Psoas muscle (tissue), 8 donors: ENCODE data around the gene DNA2. TPM values are rescaled to one million over a fixed set of nuclear protein-coding genes. Genes with fewer than 3 reads are reported as not detected.

Source experiments
- ATAC-seq, 4 donors: fragments of 200-7000 bp; cut with Tn5 transposase; one replicate each; pipeline ENCODE4 v1.9.1; 2020; ENCODE audit warnings: moderate library complexity in 3 of 4, mild to moderate bottlenecking in 2 of 4
- DNase-seq, 2 donors: peaks; one replicate each; pipeline ENCODE4 v3.0.0-alpha.2; 2020
- H3K27ac ChIP-seq: fragments of 200-600 bp; one replicate; pipeline ENCODE4 v1.8.0; 2022
- H3K27me3 ChIP-seq, 3 donors: fragments of 200-600 bp in 1 of 3; one replicate each; pipeline versions ENCODE4 v1.6.1 to v1.8.0; 2013 to 2022; ENCODE audit warnings: low read length in 2 of 3, mild to moderate bottlenecking in 2 of 3, moderate library complexity in 1 of 3; ENCODE audit not compliant: insufficient read depth in 3 of 3
- H3K36me3 ChIP-seq, 2 donors: fragments of 200-600 bp in 1 of 2; one replicate each; pipeline versions ENCODE4 v1.6.1 to v1.8.0; 2013 to 2022; ENCODE audit warnings: low read depth in 1 of 2, mild to moderate bottlenecking in 1 of 2, moderate library complexity in 1 of 2; ENCODE audit not compliant: insufficient read depth in 1 of 2
- H3K4me1 ChIP-seq: fragments of 200-600 bp; one replicate; pipeline ENCODE4 v1.8.0; 2022
- H3K4me3 ChIP-seq: fragments of 200-600 bp; one replicate; pipeline ENCODE4 v1.8.0; 2022; ENCODE audit warnings: mild to moderate bottlenecking
- H3K9me3 ChIP-seq: fragments of 200-600 bp; one replicate; pipeline ENCODE4 v1.8.0; 2022
- CTCF ChIP-seq: fragments of 200-600 bp; IDR thresholded peaks from one replicate; pipeline ENCODE4 v1.8.0; 2022; ENCODE audit warnings: antibody characterized with exemption
- WGBS, 3 donors: extraction: QIAGEN DNeasy Blood & Tissue Kit; methylation state at CpG; one replicate each; pipeline versions ENCODE4 v1.1.6 to v1.1.7; 2013; 5-methylcytosine and 5-hydroxymethylcytosine counted together
- intact Hi-C, 2 donors: fragments of 100-400 bp; cut with DNase I; formaldehyde crosslinking; loops; one replicate each; pipeline versions ENCODE4 v1.11.0 to v1.14.2; 2022
- polyA plus RNA-seq, 3 donors: library from polyadenylated mRNA; stranded (reverse); fragments of 200-250 nt; gene quantifications; one replicate each; pipeline ENCODE4 v1.2.3, GENCODE V29; 2013
- total RNA-seq, 4 donors: library from RNA; stranded (reverse); fragmentation: NEBNext Ultra II Directional in 2 of 4; extraction: Animal tissue kit (Norgen Biotek cat#: 25700) in 2 of 4; gene quantifications; one replicate each; pipeline versions ENCODE4 v1.2.1 to v1.2.4, GENCODE V29; 2021 to 2023
- donor health status: healthy with polysubstance abuse.
- donor health status: DM: no; HTN: no; CAD: no; lungs with moderate emphysema.
- donor health status: Bipolar disorder and iron deficiency.
- donor health status: healthy.
- donor health status: DM: yes; HTN: yes; CAD: no.
- donor health status: DM: no; HTN: no; CAD: no.
- donor health status: DM: no; HTN: no; CAD: no.
- donor health status: DM: yes; HTN: yes; CAD: no.

DNA2 gene
- total and polyA plus RNA-seq, 7 donors = 0.56 to 3.8 (median 1.7) TPM

GRCh38 chr10:68371604-68372003, 100.2 kb downstream of the DNA2 start:
- no peak for TF ChIP-seq CTCF
- 95 to 100% (median 100%) methylated on average over 1 of the region's 1 CpG for WGBS, 3 donors
- ATAC-seq = no peak
- Histone ChIP-seq H3K36me3 (peaks cover 0 to 73% of the 10 kb centered on the region in 2 donors), H3K27me3 (no peaks in the 10 kb centered on the region), H3K27ac (no peak overlapping the region), H3K9me3 (no peaks in the 10 kb centered on the region), H3K4me1 (no peaks in the 10 kb centered on the region), H3K4me3 (no peak overlapping the region)
- DNase-seq = no peak
- intact Hi-C loops = loop anchor here in 1 of 2 donors (10.0 kb wide), 1 partner anchor 393 kb away; no protein-coding TSS in a partner anchor

- intact Hi-C loops = no loop called here
- no peaks in the 10 kb centered on the region for H3K27me3 ChIP-seq
- no peak overlapping the region for H3K27ac ChIP-seq
- DNase-seq (no peak), ATAC-seq (no peak)
- TF ChIP-seq CTCF = no peak
- H3K9me3 ChIP-seq = no peaks in the 10 kb centered on the region
- peaks cover 2 to 64% of the 10 kb centered on the region in 2 donors for H3K36me3 ChIP-seq
- WGBS, 3 donors = 67 to 81% (median 77%) methylated on average over 2 of the region's 2 CpGs
- H3K4me3 ChIP-seq = no peak overlapping the region
- no peaks in the 10 kb centered on the region for H3K4me1 ChIP-seq
Measured at GRCh38 chr10:68367121-68367520, 104.7 kb downstream of the DNA2 start.

- intact Hi-C loops = no loop called here
- Histone ChIP-seq H3K27ac (no peak overlapping the region), H3K4me3 (no peak overlapping the region), H3K27me3 (no peaks in the 10 kb centered on the region), H3K9me3 (no peaks in the 10 kb centered on the region), H3K4me1 (no peaks in the 10 kb centered on the region), H3K36me3 (peaks cover 4 to 64% of the 10 kb centered on the region in 2 donors)
- 96 to 98% (median 97%) methylated on average over 5 of the region's 5 CpGs for WGBS, 3 donors
- DNase-seq (no peak), ATAC-seq (no peak)
- TF ChIP-seq CTCF = no peak
Measured at GRCh38 chr10:68366600-68366999, 105.2 kb downstream of the DNA2 start.

GRCh38 chr10:68365611-68366010, 106.2 kb downstream of the DNA2 start:
- DNase-seq (no peak), ATAC-seq (no peak)
- no peak for TF ChIP-seq CTCF
- Histone ChIP-seq H3K36me3 (peaks cover 4 to 69% of the 10 kb centered on the region in 2 donors), H3K27me3 (no peaks in the 10 kb centered on the region), H3K4me3 (no peak overlapping the region), H3K9me3 (no peaks in the 10 kb centered on the region), H3K4me1 (no peaks in the 10 kb centered on the region), H3K27ac (no peak overlapping the region)
- intact Hi-C loops = no loop called here
- WGBS, 3 donors = 65 to 85% (median 81%) methylated on average over 2 of the region's 2 CpGs
